Activated T-cell treated with anti-CD3 and anti-CD28 coated beads, Interleukin-2, amount 50 U/mL, for 1 hour (primary cell): ENCODE data around the gene MEGF8.
"Not testable (repeated sequence)": the region's sequence is repeated elsewhere in the genome, so short reads cannot be mapped to it uniquely, and the experiment has no call there.

Source experiments
- DNase-seq: peaks from one replicate; pipeline ENCODE4 v3.0.0-alpha.2; 2020

MEGF8 gene

DNA sequence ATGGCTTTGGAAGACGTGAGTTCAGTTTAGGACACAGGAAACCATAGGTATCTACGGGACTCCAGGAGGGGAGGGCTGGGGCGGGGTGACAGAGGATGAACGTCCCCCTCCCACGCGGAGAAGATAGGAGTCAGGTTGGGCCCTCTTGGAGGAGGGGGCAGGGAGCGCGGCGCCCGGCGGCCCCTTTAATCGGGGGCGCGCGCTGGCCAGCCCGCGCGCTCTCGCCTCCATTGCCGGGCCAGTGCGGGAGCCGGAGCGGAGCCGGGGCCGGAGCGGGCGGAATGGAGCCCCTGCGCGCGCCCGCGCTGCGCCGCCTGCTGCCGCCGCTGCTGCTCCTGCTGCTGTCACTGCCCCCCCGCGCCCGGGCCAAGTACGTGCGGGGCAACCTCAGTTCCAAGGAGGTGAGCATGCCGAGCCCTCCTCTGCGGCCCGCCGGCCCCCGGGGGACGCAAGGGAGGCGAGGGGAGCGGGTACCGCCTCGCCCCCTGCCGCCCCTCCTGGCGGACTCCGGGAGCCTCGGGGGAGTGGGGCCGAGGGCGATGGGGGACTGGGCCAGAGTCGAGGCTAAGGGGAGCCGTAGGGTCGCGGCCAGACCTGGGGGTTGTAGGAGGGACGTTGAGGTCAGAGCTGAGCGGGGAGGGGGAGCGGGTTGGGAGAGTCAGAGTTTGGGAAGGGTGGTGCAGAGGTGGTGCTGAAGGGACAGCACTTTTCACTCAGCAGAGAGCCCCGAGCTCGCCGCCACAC lies 12.2 kb upstream of the MEGF8 start, which contains the start of gene TMEM145:
Gene TMEM145, plus strand, starts transcription at position 214 of the 744 bp plus-strand sequence. Its CDS starts 68 bp downstream, at position 282.
- DNase-seq = peak; percentile 48

DNA sequence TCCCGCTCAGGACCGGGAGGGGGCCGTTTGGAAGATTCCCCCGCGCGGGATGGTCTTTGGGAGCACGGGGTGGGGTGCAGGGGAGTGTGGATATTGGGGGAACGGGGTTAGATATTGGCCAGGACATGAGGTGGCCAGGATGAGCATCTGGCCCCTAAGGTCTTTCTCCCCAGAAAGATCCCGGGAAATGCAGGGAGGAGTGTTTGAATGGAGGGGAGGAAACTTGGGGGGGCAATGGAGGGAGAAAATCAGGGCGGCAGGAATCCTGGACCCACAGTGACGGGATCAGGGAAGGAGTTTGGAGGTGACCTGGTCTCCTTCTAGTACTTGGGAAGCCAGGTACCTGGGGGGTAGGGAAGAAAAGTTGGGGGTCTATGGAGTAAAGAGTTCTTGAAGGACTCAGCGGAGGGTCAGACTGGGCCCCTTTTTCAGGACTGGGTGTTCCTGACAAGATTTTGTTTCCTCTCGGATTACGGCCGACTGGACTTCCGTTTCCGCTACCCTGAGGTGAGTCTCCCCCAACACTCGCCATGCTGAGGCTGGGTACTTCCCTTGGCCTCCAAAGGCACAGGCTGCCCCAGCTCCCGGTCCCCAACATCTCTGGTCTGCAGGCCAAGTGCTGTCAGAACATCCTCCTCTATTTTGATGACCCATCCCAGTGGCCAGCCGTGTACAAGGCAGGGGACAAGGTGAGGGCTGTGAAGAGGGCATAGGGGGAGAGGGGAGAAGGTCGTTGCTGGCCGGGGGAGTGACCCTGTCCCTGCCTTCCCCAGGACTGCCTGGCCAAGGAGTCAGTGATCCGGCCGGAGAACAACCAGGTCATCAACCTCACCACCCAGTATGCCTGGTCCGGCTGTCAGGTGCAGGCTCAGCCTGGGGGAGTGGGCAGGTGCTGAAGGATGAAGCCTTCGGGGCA lies 11.3 kb upstream of the MEGF8 start:
- DNase-seq = no peak

DNA sequence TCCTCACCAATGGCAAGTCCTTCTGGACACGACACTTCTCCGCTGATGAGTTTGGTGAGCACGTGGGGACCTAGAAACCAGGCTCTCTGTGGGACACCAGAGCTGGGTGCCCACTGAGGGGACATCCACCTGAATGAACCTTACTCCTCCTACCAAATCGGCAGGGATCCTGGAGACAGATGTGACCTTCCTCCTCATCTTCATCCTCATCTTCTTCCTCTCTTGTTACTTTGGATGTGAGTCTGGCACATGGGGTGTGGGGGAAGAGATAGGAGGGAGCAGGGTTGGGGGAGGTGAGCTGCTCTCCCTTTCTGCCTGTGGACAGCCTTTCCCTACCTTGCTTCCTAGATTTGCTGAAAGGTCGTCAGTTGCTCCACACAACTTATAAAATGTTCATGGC lies 10.4 kb upstream of the MEGF8 start:
- no peak for DNase-seq

DNA sequence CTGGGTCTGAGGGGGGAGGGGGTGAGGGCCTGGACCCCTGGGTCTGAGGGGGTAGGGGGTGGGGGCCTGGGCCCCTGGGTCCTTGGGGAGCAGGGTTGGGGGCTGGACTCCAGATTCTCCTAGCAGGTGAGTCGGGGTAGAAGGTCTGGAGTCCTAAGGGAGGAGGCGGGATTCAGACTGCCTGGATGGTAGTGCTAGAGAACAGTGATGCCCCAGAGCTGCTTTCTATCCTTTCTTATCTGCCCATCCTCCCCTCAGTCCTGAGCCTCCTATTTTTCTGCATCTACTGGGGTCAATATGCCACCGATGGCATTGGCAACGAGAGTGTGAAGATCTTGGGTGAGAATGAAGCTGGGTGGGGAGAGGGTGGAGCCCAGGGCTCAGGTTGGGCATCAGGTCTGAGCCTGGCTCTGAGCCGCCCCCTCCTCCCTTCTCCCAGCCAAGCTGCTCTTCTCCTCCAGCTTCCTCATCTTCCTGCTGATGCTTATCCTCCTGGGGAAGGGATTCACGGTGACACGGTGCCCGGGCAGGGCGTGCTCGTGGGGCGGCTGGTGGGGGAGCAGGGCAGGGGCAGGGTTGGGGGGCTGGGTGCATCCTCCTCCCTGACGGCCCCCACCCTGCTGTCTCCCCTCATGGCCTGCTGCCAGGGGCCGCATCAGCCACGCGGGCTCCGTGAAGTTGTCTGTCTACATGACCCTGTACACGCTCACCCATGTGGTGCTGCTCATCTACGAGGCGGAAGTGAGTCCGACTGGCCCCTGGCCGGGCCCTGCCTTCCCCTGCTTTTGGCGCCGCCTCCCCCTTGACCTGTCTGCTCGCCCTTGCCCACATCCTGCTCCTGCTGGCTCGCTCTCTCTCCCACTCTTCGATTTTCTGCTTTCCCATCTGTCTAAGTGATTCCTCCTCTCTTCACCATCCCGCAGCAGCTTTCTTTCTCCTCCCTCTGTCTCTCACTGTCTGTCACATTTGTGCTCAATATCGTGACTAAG lies 8.9 kb upstream of the MEGF8 start:
- DNase-seq = no peak

DNA sequence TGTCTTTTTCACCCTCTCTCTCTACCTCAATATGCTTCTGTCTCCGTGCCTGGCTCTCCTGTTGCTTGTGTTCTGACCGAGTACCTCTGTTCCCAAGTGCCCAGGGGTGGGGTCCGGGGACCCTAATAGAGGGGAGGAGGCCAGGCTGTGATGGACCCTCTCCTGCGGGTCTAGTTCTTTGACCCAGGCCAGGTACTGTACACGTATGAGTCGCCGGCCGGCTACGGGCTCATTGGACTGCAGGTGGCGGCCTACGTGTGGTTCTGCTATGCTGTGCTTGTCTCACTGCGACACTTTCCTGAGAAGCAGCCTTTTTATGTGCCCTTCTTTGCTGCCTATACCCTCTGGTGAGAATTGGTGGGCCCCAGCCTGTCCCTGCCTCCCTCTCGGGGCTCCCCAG lies 7.9 kb upstream of the MEGF8 start:
- DNase-seq = no peak

DNA sequence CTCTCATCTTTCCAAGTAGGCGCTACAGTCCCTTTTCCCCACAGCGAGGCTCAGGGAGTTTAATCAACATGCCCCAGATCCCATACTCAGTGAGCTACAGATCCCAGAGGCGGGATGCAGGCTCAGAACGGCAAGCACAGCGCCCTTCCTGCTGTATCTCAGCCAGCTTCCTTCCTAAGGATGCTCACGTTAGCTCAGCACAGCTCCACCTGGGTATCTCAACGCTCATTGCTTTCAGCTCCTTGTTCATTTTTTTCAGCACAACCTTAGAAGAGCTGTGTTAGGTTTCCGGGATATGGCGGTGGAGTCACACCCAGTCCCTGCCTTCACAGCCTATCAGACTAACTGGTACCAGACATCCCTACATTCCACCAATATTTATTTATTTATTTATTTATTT lies 3.1 kb upstream of the MEGF8 start:
- no peak for DNase-seq

DNA sequence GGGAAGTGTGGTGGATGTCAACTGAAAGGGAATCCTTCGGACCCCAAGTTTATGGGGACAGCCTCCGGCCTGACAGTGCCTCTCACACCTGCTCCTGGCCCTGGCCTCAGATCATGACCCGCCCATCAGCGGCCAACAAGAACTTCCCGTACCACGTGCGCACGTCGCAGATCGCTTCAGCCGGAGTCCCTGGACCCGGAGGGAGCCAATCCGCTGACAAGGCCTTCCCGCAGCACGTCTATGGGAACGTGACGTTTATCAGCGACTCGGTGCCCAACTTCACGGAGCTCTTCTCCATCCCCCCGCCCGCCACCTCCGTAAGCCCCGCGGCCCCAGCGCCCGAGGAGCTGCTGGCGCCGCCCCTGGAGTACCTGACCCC lies 2.0 kb upstream of the MEGF8 start:
- no peak for DNase-seq

DNA sequence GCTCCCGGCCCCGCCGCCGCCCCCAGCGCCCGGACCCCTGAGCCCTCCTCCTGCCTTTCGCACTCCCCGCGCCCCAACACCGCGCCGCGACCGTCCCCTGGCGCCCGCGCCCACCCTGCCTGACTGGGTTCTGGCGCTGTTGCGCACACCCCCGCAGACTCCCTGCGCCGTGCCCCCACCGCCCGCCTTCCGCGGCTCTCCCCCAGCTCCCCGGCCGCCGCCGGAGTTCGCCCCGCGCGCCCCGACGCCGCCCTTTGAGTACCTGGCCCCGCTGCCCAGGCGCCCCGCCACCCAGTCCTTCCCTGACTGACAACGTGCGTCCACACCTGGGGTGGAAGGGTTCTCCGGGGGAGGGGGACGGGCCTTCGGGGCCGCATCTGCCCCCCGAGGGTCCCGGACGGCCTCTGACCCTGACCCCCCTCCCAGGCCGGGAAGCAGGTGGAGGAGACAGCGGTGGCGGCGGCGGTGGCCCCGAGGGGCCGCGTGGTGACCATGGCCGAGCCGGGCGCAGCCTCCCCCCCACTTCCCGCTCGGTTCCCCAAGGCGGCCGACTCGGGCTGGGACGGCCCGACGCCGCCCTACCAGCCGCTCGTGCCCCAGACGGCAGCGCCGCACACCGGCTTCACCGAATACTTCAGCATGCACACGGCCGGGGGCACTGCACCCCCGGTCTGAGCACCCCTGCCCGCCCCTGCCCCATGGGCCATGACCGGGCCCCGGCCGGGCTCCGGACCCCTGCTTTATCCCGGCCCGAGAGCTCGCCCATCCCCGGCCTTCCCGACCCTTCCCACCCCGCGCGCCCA lies 1.4 kb upstream of the MEGF8 start:
- DNase-seq = peak; percentile 36

DNA sequence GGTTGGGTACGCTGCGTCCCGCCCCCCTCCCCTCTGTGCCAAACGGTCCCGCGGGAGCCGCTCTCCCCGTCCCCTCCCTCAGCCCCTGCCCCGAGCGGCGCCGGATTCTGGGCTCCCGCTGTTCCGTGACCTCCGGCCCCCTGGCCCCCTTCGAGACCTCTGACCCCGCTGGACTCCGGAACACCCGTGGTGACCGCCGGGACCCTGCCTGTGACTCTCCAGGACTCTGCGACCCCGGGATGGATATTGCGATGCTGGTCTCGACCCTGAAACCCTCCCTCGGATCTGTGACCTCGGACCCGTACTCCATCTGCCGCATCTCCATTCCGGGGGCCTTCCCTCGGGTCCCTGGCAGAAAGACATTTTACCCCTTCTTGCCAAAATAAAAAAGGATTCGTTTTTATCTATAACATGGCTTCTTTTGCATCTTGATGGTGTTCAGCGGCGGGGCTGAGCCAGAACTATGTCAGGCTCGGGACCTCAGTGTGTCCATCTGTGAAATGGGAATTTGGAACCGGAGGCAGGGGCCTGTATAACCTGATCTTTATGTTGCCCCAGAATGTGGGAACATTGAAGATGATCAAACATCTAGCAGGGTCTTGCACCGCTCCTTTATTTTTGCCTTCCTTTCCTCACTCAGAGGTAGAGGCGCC lies 654 bp upstream of the MEGF8 start:
- DNase-seq = peak; percentile 27

DNA sequence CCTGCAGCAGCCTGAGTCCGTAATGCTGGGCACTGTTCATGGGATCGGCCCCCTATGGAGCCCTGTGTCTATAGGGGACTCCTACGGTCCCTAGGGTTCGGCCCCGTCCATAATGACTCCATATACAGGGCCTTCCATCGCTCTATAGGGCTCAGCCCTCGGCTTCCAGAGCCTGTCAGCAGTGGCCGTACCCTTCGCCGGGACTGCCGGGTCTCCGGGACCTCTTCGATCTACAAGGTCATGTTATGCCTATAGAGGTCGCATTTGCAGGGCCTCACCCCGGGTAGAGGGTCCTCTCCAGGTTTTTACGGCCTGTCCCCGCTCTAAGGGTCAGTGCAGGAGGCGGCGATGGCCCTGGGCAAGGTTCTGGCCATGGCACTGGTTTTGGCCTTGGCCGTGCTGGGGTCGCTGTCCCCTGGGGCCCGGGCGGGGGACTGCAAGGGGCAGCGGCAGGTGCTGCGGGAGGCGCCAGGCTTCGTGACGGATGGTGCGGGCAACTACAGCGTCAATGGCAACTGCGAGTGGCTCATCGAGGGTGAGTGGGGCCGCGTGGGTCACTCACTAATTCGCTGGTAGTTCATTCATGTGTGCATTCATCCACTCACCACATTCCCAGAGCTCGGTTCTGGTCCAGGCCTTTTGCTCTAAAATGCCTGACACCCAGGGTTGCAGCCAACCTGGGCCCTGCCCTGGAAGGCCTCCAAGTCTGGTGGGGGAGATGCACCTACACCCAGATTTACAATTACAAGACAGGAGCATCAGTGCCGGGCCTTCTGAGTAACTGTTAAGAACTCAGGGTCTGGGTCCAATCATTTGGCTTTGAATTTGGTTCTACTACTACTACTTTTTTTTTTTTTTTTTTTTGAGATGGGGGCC lies 699 bp downstream of the MEGF8 start:
- DNase-seq = no peak

DNA sequence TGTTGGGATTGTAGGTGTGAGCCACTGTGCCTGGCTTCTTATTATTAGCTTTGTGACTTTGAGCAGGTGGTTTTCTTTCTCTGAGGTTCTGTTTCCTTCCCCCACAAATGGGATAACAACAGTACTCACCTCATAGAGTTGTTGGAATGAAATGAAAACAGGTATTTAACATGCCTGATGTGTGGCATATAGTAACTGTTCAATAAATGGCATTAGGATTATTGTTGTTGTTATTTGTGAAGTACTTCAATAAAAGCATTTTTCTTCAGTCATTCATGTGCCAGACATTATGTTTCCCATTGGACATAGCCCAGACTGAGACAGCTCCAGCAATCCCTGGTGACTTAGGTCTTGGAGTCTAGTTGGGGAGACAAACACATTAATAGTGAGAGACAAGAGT lies 1.5 kb downstream of the MEGF8 start:
- no peak for DNase-seq

DNA sequence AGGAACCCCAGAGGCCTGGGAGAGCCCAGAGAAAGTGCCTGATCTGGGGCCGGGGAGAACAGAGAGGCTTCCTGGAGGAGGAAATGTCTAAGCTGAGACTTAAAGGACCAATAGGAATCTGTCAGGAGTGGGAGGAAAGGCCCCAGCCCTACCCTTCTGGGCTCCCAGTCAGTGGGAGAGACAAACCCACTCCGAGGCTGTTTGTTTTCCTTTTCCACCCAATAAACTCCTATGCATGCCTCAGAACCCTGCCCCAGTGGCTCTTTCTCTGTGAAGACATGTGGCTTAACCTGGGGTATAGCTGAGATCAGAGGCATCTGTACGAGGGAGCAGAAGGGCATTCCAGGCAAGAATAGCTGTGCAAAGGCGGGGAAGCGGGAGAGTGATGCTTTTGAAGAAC lies 1.9 kb downstream of the MEGF8 start:
- no peak for DNase-seq

DNA sequence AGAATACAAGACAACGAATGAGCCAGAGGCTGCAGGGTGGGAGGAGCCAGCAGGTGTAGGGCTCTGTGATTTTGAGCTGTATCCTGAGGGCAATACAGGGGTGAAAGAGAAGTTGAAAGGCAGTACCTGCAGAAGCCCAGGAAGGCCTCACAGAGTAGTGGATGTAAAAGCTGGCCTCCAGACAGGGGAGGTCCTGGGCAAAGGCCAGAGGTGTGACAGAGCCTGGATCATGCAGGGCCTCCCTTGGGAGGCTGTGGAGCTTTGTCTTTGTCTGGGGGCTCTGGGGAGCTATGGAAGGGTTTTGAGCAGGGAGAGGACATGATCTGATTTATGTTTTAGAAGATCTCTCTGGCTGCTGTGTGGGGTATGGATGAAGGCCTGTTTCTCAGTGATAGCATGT lies 2.7 kb downstream of the MEGF8 start:
- no peak for DNase-seq

DNA sequence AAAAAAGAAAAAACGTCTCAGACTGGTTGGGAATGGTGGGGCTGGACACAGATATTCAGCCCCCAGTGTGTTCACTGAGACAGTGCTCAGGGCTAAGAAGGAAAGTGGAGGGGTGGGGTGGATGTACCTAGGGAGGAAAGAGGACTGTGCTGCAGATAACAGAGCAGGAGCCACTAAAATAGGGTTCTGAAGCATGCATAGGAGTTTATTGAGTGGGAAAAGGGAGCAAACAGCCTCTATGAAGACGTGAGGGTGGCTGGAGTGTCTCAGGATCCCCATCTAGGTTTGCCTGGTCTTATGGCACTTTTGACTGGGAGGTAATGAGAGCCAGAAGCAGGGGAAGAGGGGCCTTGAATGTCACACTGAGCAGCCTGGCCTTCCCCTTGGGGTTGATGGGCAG lies 3.4 kb downstream of the MEGF8 start:
- no peak for DNase-seq

DNA sequence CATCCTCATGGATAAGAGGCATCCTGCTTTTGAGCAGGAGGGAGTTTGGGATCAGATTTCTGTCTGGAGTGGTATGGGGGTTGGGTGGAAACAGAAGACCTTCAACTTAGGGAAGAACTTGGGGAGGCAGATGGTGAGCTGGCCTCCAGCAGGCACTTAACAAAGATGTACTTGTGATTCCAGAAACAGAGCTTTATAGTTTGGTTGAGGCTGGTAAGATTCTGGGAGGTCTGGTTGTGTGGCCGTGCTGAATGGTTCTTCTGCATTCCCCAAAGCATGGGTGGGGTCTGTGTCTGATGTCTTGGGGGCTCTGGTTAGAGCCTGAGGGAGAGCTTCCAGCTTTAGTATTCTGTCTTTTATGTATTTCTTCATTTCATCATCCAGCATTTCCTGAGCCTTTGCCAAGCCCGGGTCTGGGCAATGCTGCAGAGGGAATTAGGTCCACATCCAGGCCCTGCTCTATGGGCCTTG lies 4.8 kb downstream of the MEGF8 start:
- no peak for DNase-seq

DNA sequence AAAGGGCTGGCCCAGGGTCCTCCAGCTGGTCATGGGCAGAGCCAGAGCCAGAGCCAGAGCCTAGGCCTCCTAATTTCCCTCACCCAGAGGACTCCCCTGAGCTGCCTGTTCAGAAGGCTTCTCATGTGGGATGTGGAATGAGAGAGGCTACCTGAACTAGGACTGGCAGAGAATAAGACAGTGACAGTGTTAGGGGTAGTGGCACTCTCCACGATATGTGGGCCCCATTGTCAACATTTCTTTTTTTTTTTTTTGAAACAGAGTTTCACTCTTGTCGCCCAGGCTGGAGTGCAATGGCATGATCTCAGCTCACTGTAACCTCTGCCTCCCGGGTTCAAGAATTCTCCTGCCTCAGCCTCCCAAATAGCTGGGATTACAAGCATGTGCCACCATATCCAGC lies 5.9 kb downstream of the MEGF8 start:
- DNase-seq = not testable (repeated sequence)

DNA sequence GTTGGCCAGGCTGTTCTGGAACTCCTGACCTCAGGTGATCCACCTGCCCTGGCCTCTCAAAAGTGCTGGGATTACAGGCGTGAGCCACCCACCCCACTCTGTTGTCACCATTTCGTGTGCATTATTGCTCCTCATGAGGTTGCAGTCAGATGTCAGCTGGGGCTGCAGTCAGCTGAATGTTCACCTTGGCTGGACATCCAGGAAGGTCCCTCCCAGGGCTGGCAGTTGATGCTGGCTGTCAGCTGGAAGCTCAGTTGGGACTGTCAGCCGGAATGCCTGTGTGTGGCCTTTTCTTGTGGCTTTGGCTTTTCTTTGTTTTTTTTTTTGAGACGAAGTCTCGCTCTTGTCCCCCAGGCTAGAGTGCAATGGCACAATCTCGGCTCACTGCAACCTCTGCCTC lies 6.6 kb downstream of the MEGF8 start:
- DNase-seq = no peak

DNA sequence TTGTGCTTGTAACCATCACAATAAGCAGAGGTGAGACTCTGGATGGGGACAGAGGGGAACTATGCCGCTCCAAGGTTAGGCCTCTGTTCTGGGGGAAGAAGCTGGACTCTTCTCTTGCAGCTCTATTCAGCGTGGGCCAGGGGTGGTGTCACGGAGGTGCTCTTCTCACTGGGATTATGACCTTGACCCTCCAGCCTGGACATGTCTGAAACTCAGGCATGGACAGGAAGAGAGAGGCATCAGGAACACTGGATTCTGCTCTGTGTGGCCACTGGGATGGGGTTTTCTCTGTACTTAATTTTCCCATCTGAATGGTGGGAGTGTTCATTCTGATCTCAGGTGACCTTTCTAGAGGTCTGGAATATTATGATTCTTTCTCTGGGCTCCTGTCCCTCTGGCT lies 7.6 kb downstream of the MEGF8 start:
- DNase-seq = no peak

DNA sequence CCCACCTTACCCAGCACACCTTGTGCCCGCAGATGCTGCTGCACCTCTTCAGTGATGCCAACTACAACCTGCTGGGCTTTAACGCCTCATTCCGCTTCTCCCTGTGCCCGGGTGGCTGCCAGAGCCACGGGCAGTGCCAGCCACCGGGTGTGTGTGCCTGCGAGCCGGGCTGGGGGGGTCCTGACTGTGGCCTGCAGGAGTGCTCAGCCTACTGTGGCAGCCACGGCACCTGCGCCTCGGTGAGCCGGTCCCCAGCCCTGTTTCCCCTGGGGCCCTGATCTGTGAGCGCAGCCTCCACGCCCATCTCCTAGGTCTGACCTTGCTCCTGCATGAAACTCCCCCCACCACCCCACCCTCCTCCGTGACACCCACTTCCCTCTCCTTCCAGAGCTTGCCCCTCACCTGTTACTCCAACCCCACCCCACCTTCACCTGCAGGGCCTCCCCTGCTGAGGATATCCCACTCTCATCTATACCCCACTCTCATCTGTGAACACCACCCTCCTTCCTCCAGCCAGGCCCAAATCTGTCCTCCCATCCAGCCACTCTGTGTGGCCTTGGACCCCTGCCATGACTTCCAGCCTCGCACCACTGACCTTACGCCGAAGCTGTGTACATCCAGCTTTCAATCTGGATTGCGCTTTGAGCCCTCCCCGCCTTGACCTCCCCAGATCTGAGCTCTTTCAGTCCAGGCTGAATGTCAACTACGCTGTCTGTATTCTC lies 8.7 kb downstream of the MEGF8 start:
- no peak for DNase-seq
